NCI-H446 (cell line): Measurements from ENCODE around the gene TMEM163.
"Not testable (repeated sequence)": the region's sequence is repeated elsewhere in the genome, so short reads cannot be mapped to it uniquely, and the experiment has no call there.

Experiments used
- DNase-seq, 2 experiments: peaks; one replicate each; lab custom pipeline; 2025; lab: John Stamatoyannopoulos, UW

TMEM163 gene

GRCh38 chr2:134621939-134622705 lies 96.7 kb downstream of the TMEM163 start:
- no peak for DNase-seq

- DNase-seq: no peak
These were observed 99.5 kb downstream of the TMEM163 start for GRCh38 chr2:134619250-134619649.

GRCh38 chr2:134615480-134615879 lies 103.3 kb downstream of the TMEM163 start:
- DNase-seq: not testable (repeated sequence)

DNA sequence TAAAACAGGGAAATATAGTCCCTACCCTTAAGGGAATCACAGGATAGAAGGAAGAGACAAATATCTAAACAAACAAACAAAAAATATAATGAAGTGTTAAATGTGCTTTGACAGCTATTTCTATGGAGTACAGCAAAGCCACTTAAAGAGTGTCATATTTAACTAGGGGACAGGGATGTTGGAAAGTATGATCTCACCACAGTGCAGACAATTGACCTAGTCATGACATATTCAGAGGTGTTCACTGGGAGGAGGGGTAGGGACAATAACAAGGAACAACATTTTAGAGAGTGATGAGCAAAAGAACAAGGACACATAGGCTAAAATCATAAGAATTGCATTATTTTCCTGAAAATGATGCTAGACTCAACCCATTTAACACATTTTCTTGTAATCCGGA lies 107.5 kb downstream of the TMEM163 start:
- no peak for DNase-seq

DNA sequence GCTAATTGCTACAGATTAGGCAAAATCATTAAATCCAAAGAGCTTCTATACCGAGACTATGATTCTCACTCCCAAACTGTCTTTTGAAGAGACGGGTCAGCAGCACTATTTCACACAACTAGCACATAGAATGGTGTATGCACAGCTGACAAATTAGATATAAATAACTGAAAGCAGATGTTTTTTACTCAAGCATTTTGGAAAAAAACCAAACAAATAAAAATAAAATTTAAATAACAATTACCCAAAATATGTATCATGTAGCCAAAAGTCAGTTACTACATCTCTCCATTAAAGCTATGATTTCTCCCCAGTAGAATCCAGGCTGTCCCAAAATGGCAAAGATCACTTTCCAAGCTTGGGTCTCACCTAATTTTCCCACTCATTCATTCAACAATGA lies 107.9 kb downstream of the TMEM163 start:
- DNase-seq: no peak

GRCh38 chr2:134609924-134610513 lies 108.8 kb downstream of the TMEM163 start:
- DNase-seq: no peak

DNA sequence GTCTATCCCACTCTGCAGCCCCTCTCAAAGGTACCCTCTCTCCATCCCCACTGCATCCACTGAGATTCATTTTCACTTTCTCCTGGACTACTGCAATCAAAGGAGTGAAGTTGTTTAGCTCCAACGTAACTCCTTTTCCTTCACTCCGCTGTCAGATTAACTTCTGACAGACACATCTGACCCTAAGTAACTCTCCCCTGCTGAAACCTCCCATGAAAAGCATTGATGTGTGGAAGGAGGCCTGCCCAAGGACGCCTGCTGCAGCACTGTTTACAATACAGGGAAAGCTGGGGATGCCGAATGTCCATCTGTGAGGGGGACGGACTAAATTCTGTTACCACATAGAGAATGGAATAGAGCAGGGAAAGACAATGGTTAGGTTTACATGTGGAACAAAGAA lies 114.8 kb downstream of the TMEM163 start:
- DNase-seq: no peak

DNA sequence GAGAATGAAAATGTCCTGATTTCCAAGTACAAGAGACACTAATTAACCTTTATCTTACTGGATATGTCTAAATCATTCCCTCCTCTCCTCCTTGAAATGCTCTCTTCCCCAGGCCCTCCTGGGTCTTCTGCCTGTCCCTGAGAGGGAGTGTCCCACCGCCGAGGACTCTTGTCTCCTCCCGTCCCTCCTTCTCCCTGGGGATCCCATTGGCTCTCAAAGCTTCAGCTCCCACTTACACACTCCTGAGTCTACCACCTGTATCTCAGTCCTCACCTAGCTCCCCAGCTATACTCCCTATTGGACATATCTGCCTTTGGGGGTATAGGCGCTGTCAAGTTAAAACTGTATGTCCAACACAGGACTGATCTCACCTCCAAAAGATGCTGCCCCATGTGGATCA lies 116.1 kb downstream of the TMEM163 start:
- DNase-seq: no peak

DNA sequence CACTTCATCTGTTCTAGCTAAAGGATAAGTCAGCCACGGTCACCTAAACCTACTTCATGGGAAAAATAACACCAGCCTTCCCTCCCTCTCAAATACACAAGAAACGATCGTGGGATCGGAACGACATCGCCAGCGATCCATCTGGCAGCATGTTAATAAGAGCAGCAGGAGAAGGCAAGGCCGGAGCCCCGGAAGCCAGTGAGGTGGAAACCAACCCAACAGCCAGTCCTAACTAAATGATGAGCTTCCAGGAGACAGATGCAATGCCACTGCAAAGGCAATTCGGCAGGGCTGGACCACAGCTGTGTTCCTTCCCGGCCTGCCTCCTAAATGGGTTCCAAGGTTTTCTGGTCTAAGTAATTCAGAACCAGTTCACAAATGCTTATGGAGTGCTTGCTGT lies 117.5 kb downstream of the TMEM163 start:
- no peak for DNase-seq

DNA sequence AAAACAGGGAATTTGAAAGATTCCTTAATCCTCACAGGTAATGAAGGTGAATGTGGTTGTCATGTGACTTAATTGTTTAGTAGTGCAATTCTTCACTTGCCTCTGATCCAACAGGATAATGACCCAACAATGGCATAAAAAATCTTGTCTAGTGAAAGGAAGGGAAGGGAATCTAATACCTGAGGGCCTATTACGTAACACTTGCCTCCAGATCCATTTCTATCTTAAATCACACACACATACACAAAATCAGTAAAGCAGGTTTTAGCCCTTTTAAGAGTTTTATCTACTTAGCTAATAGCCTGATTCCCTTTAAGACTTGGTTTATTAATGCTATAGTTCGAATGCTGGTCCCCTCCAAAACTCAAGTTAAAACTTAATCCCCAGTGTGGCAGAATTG lies 118.6 kb downstream of the TMEM163 start:
- no peak for DNase-seq

DNA sequence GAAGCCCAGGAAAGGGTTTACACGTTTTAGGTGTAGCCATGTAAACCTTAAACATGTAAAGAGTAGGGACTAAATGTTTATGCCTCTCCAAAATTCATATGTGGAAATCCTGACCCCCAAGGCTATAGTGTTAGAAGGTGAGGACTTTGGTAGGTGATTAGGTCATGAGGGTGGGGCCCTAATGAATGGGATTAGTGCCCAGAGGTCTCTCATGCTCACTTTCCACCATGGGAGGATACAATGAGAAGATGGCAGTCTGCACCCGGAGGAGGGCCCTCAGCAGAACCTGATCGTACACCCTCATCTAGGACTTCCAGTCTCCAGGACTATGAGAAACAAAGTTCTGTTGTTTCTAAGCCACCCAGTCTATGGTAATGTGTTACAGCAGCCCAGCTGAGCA lies 119.6 kb downstream of the TMEM163 start:
- DNase-seq: no peak

DNA sequence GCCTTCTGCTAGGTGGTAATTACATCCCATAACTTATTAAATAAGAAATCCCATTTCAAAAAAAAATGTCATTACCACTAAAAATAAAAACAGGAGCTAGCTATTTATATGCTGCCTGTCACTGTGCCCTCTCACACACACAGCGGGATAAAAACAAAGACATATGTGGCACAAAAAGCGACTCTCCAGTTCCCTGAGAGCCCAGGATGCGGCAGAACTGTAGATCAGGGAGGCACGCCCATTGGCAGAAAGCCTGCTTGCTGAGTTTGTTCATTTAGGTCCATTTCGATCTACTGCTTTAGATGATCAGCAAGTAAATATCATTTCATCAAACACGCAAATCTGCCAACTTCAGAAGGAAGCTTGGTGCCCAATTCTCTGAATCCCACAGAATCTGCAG lies 124.4 kb downstream of the TMEM163 start:
- no peak for DNase-seq

GRCh38 chr2:134593519-134593918 lies 125.3 kb downstream of the TMEM163 start:
- no peak for DNase-seq

GRCh38 chr2:134592377-134592776 lies 126.4 kb downstream of the TMEM163 start:
- DNase-seq: no peak

GRCh38 chr2:134591526-134591925 lies 127.3 kb downstream of the TMEM163 start:
- no peak for DNase-seq

- no peak for DNase-seq
These were observed 128.1 kb downstream of the TMEM163 start for GRCh38 chr2:134590679-134591078.

- not testable (repeated sequence) for DNase-seq
These were observed 129.4 kb downstream of the TMEM163 start for GRCh38 chr2:134589171-134590083.

DNA sequence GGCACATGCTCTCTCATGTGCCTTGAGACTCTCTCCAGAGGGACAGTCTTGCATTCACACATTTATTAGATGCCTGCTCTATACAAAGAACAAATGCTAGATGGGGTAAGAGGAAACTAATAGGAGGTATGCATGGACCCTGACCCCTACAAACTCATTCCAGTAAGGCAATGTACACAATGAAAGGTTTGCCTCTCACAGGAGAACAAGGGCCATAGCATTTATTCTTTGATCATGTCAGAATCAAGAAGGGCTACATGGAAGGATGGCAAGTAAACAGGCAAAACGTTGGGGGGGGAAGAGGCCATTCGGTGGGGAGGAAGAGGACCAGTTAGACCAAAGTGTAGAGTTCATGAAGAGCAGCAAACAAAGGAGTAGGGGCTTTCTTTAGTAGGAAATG lies 130.2 kb downstream of the TMEM163 start:
- no peak for DNase-seq

GRCh38 chr2:134586326-134586965 lies 132.4 kb downstream of the TMEM163 start:
- no peak for DNase-seq

DNA sequence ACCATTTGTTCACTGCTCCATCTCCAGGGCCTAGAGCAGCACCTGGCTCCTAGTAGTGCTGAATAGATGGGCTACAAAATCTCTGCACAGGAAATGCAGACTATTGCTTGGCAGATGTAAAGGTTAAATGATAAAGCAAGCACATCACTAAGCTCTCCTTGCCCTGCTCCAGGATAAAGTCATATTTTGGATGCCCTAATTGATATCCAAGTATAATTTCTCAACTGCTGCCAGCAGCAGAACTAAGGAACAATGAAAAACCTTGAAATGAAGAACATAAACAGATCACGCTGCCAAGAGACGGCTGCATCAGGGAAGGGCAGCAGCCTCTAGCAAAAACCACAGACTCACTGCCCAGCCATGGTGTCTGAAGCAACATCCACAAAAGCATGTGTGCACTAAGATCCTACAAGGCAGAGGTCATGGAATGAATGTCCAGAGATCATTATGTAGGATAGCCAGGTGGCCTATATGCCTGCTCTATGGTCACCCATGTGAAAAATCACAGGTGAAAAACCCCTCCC lies 134.7 kb downstream of the TMEM163 start:
- DNase-seq: no peak

GRCh38 chr2:134583462-134583861 lies 135.3 kb downstream of the TMEM163 start:
- DNase-seq: no peak

GRCh38 chr2:134582547-134582899 lies 136.3 kb downstream of the TMEM163 start:
- no peak for DNase-seq
